Trophoblast cell (in vitro differentiated cells and primary cell): ENCODE measurements around the gene SPRYD4.
A peak's percentile ranks its signal among the peaks of the same experiment; 100 is the strongest.

ENCODE experiments used
- DNase-seq, 2 donors: peaks; one replicate each; pipeline ENCODE4 v3.0.0-alpha.2; 2016
- H2AFZ ChIP-seq: 2 replicates; pipeline ENCODE4 v1.6.1; 2013; ENCODE audit warnings: low read length, moderate library complexity, mild to moderate bottlenecking; ENCODE audit not compliant: insufficient read depth, poor library complexity
- H2AK5ac ChIP-seq: 2 replicates; pipeline ENCODE4 v1.6.1; 2013; ENCODE audit warnings: mild to moderate bottlenecking, low read length
- H2BK120ac ChIP-seq: 2 replicates; pipeline ENCODE4 v1.6.1; 2013; ENCODE audit warnings: low read length, mild to moderate bottlenecking, moderate library complexity; ENCODE audit not compliant: insufficient read depth, poor library complexity
- H2BK12ac ChIP-seq: 2 replicates; pipeline ENCODE4 v1.6.1; 2013; ENCODE audit warnings: mild to moderate bottlenecking, low read length, moderate library complexity
- H2BK5ac ChIP-seq: 2 replicates; pipeline ENCODE4 v1.6.1; 2013; ENCODE audit warnings: low read length, low read depth, moderate library complexity, mild to moderate bottlenecking; ENCODE audit not compliant: poor library complexity
- H3K14ac ChIP-seq: 2 replicates; pipeline ENCODE4 v1.6.1; 2013; ENCODE audit warnings: mild to moderate bottlenecking, low read length
- H3K18ac ChIP-seq: 2 replicates; pipeline ENCODE4 v1.6.1; 2013; ENCODE audit warnings: mild to moderate bottlenecking, low read length
- H3K23ac ChIP-seq: 2 replicates; pipeline ENCODE4 v1.6.1; 2013; ENCODE audit warnings: low read length
- H3K27ac ChIP-seq: 2 replicates; pipeline ENCODE4 v1.5.1; 2013; ENCODE audit warnings: low read depth, mild to moderate bottlenecking, inconsistent platforms, low read length, moderate library complexity
- H3K27me3 ChIP-seq: 2 replicates; pipeline ENCODE4 v1.6.1; 2013; ENCODE audit warnings: inconsistent platforms, mild to moderate bottlenecking, low read length, moderate library complexity; ENCODE audit not compliant: insufficient read depth
- H3K36me3 ChIP-seq, 2 experiments: 1 replicate in 1 of 2; 2 replicates in 1 of 2; pipeline ENCODE4 v1.6.1; 2013; ENCODE audit warnings: low read length in 2 of 2, mild to moderate bottlenecking in 2 of 2, moderate library complexity in 1 of 2; ENCODE audit not compliant: insufficient read depth in 2 of 2, control insufficient read depth in 1 of 2
- H3K4ac ChIP-seq: 2 replicates; pipeline ENCODE4 v1.6.1; 2013; ENCODE audit warnings: low read depth, mild to moderate bottlenecking, low read length, moderate library complexity
- H3K4me1 ChIP-seq, 2 experiments: 1 replicate in 1 of 2; 2 replicates in 1 of 2; pipeline ENCODE4 v1.6.1; 2013; ENCODE audit warnings: low read length in 2 of 2, mild to moderate bottlenecking in 2 of 2, moderate library complexity in 1 of 2; ENCODE audit not compliant: insufficient read depth in 2 of 2, control insufficient read depth in 1 of 2
- H3K4me2 ChIP-seq: 2 replicates; pipeline ENCODE4 v1.6.1; 2013; ENCODE audit warnings: inconsistent platforms, mild to moderate bottlenecking, low read length, moderate library complexity
- H3K4me3 ChIP-seq: 2 replicates; pipeline ENCODE4 v1.5.1; 2013; ENCODE audit warnings: mild to moderate bottlenecking, low read depth, low read length, inconsistent platforms
- H3K79me1 ChIP-seq: one replicate; pipeline ENCODE4 v1.6.1; 2013; ENCODE audit warnings: low read length
- H3K79me2 ChIP-seq: 2 replicates; pipeline ENCODE4 v1.6.1; 2013; ENCODE audit warnings: low read length, mild to moderate bottlenecking; ENCODE audit not compliant: control insufficient read depth, insufficient read depth, poor library complexity
- H3K9ac ChIP-seq: 2 replicates; pipeline ENCODE4 v1.6.1; 2013; ENCODE audit warnings: mild to moderate bottlenecking, low read length
- H3K9me3 ChIP-seq: 2 replicates; pipeline ENCODE4 v1.6.1; 2013; ENCODE audit warnings: low read depth, mild to moderate bottlenecking, control low read depth, inconsistent platforms, low read length; ENCODE audit not compliant: insufficient read depth
- H4K12ac ChIP-seq: 2 replicates; pipeline ENCODE4 v1.6.1; 2013; ENCODE audit warnings: low read depth, mild to moderate bottlenecking, low read length, moderate library complexity
- H4K8ac ChIP-seq: 2 replicates; pipeline ENCODE4 v1.6.1; 2013; ENCODE audit warnings: low read depth, mild to moderate bottlenecking, low read length, moderate library complexity
- H4K91ac ChIP-seq: one replicate; pipeline ENCODE4 v1.6.1; 2013; ENCODE audit warnings: low read depth, mild to moderate bottlenecking, low read length, moderate library complexity
- WGBS: extraction: QIAGEN DNeasy Blood & Tissue Kit; methylation state at CpG from one replicate; pipeline ENCODE4 v1.1.7; 2013; ENCODE audit warnings: missing lambda C conversion rate; ENCODE audit not compliant: insufficient read length, insufficient coverage; ENCODE audit errors: extremely low coverage; 5-methylcytosine and 5-hydroxymethylcytosine counted together

SPRYD4 gene

GRCh38 chr12:56431288-56431687 is 37.1 kb upstream of the SPRYD4 start:
- no peak overlapping the region for H2BK12ac ChIP-seq
- no peak overlapping the region for H3K9ac ChIP-seq
- no peak overlapping the region for H3K4me2 ChIP-seq
- H3K27ac ChIP-seq, result no peak overlapping the region
- H2BK5ac ChIP-seq, result no peak overlapping the region
- H3K36me3 ChIP-seq, result peaks cover 28 to 45% of the 10 kb centered on the region in 2 experiments
- H3K14ac ChIP-seq, result no peak overlapping the region
- no CpG with 5 or more reads among the region's 11 CpGs for WGBS
- H3K4me3 ChIP-seq, result no peak overlapping the region
- H3K4me1 ChIP-seq, result no peaks in the 10 kb centered on the region
- no peak overlapping the region for H4K91ac ChIP-seq
- no peak for DNase-seq
- no peaks in the 10 kb centered on the region for H3K79me2 ChIP-seq
- H4K8ac ChIP-seq, result no peak overlapping the region
- H2BK120ac ChIP-seq, result no peak overlapping the region
- no peak overlapping the region for H4K12ac ChIP-seq
- no peak overlapping the region for H3K23ac ChIP-seq
- H3K27me3 ChIP-seq, result no peaks in the 10 kb centered on the region
- H3K4ac ChIP-seq, result no peak overlapping the region
- peaks cover 2% of the 10 kb centered on the region for H3K9me3 ChIP-seq
- H3K18ac ChIP-seq, result no peak overlapping the region
- H2AK5ac ChIP-seq, result no peak overlapping the region
- no peak overlapping the region for H2AFZ ChIP-seq
- no peaks in the 10 kb centered on the region for H3K79me1 ChIP-seq

GRCh38 chr12:56431850-56432249 is 36.5 kb upstream of the SPRYD4 start:
- Histone ChIP-seq H2BK5ac (no peak overlapping the region), H3K14ac (no peak overlapping the region)

GRCh38 chr12:56434828-56435227 is 33.5 kb upstream of the SPRYD4 start:
- Histone ChIP-seq H3K23ac (no peak overlapping the region), H3K79me1 (no peaks in the 10 kb centered on the region), H2AFZ (no peak overlapping the region), H2BK5ac (no peak overlapping the region), H3K36me3 (peaks cover 13 to 24% of the 10 kb centered on the region in 2 experiments), H4K91ac (peak overlapping the region; percentile 4), H3K14ac (no peak overlapping the region), H4K8ac (no peak overlapping the region), H3K4me1 (no peaks in the 10 kb centered on the region), H3K4ac (no peak overlapping the region), H3K4me2 (no peak overlapping the region), H2BK120ac (no peak overlapping the region), H3K79me2 (no peaks in the 10 kb centered on the region), H3K4me3 (no peak overlapping the region), H3K9me3 (no peaks in the 10 kb centered on the region), H3K9ac (no peak overlapping the region), H3K18ac (no peak overlapping the region), H3K27me3 (no peaks in the 10 kb centered on the region), H3K27ac (no peak overlapping the region), H2AK5ac (no peak overlapping the region), H4K12ac (no peak overlapping the region), H2BK12ac (no peak overlapping the region)
- DNase-seq, result no peak
- no CpG with 5 or more reads among the region's 6 CpGs for WGBS

More at GRCh38 chr12:56431850-56432249, 36.5 kb upstream of the SPRYD4 start:
- no peak overlapping the region for H3K4ac ChIP-seq
- H3K18ac ChIP-seq, result no peak overlapping the region
- H3K27ac ChIP-seq, result no peak overlapping the region
- no peak overlapping the region for H2BK120ac ChIP-seq
- H3K4me3 ChIP-seq, result no peak overlapping the region
- H2AK5ac ChIP-seq, result no peak overlapping the region
- no peaks in the 10 kb centered on the region for H3K27me3 ChIP-seq
- no peaks in the 10 kb centered on the region for H3K79me2 ChIP-seq
- no peaks in the 10 kb centered on the region for H3K79me1 ChIP-seq
- H4K12ac ChIP-seq, result no peak overlapping the region
- H3K4me2 ChIP-seq, result no peak overlapping the region
- H4K91ac ChIP-seq, result no peak overlapping the region
- H2AFZ ChIP-seq, result no peak overlapping the region
- H2BK12ac ChIP-seq, result no peak overlapping the region
- no peak overlapping the region for H3K9ac ChIP-seq
- DNase-seq, result peak in 1 of 2 donors; percentile 35
- no peak overlapping the region for H3K23ac ChIP-seq
- WGBS, result no CpG with 5 or more reads among the region's 3 CpGs
- H3K9me3 ChIP-seq, result peaks cover 2% of the 10 kb centered on the region
- H3K4me1 ChIP-seq, result no peaks in the 10 kb centered on the region
- no peak overlapping the region for H4K8ac ChIP-seq
- peaks cover 27 to 44% of the 10 kb centered on the region in 2 experiments for H3K36me3 ChIP-seq

- WGBS, result no CpG with 5 or more reads among the region's 11 CpGs
- H3K27ac ChIP-seq, result no peak overlapping the region
- no peaks in the 10 kb centered on the region for H3K79me1 ChIP-seq
- H3K14ac ChIP-seq, result no peak overlapping the region
- no peak overlapping the region for H2BK120ac ChIP-seq
- H3K9ac ChIP-seq, result no peak overlapping the region
- H3K36me3 ChIP-seq, result peaks cover 2 to 12% of the 10 kb centered on the region in 2 experiments
- no peak overlapping the region for H4K8ac ChIP-seq
- H4K12ac ChIP-seq, result no peak overlapping the region
- H3K4me1 ChIP-seq, result no peaks in the 10 kb centered on the region
- no peak overlapping the region for H2AK5ac ChIP-seq
- H3K4ac ChIP-seq, result no peak overlapping the region
- no peak overlapping the region for H2BK12ac ChIP-seq
- H3K27me3 ChIP-seq, result no peaks in the 10 kb centered on the region
- no peaks in the 10 kb centered on the region for H3K79me2 ChIP-seq
- DNase-seq, result no peak
- H3K9me3 ChIP-seq, result no peaks in the 10 kb centered on the region
- no peak overlapping the region for H3K4me3 ChIP-seq
- no peak overlapping the region for H2BK5ac ChIP-seq
- no peak overlapping the region for H3K4me2 ChIP-seq
- no peak overlapping the region for H3K23ac ChIP-seq
- no peak overlapping the region for H4K91ac ChIP-seq
- H3K18ac ChIP-seq, result no peak overlapping the region
- no peak overlapping the region for H2AFZ ChIP-seq
Observed at GRCh38 chr12:56437430-56438176, 30.8 kb upstream of the SPRYD4 start.
